ENCODE measurements around the gene KLHL17.

GRCh38 chr1:927748-928147 lies 32.6 kb upstream of the KLHL17 start:
- TF ChIP-seq CTCF (IDR thresholded peaks at IDR 0.05; ENCODE audit: low read length) (no peak), EZH2phosphoT487 (IDR thresholded peaks at IDR 0.05; ENCODE audit: low read length) (no peak)
